GM12878 (cell line): ENCODE measurements around the gene CHMP2B. TPM values are rescaled to one million over a fixed set of nuclear protein-coding genes. Genes with fewer than 3 reads are reported as not detected.
A peak's percentile ranks its signal among the peaks of the same experiment; 100 is the strongest.

Source experiments
- BHLHE40 ChIP-seq, 2 experiments: fragments of 450-650 bp in 1 of 2; IDR thresholded peaks; 2 replicates each; pipeline ENCODE4 v1.6.1; 2011 to 2017; ENCODE audit warnings: low read depth in 2 of 2, borderline replicate concordance in 1 of 2, improper control_type of control experiment in 1 of 2, low read length in 1 of 2, mild to moderate bottlenecking in 1 of 2
- CREM ChIP-seq: IDR thresholded peaks from 2 replicates; pipeline ENCODE4 v1.6.1; 2014; ENCODE audit warnings: antibody characterized with exemption, low read depth
- FOS ChIP-seq: IDR thresholded peaks from 3 replicates; pipeline ENCODE4 v1.6.1; 2011; ENCODE audit warnings: borderline replicate concordance; ENCODE audit not compliant: insufficient read length; ENCODE audit errors: extremely low read depth
- GATAD2B ChIP-seq: fragments of 450-650 bp; conservative IDR thresholded peaks from 2 replicates; pipeline ENCODE4 v1.6.1; 2017; ENCODE audit warnings: low read depth, mild to moderate bottlenecking, moderate library complexity
- HCFC1 ChIP-seq: fragments of 150-350 bp; IDR thresholded peaks from 2 replicates; pipeline ENCODE4 v1.6.1; 2014; ENCODE audit warnings: low read length
- HDAC6 ChIP-seq: fragments of 200-600 bp; sonication (generic); IDR thresholded peaks from one replicate; pipeline ENCODE4 v1.8.0; 2017; ENCODE audit warnings: antibody characterized with exemption; ENCODE audit not compliant: unreplicated experiment
- IKZF1 ChIP-seq: fragments of 450-650 bp; conservative IDR thresholded peaks from 2 replicates; pipeline ENCODE4 v1.6.1; 2017; ENCODE audit warnings: antibody characterized with exemption, mild to moderate bottlenecking
- IKZF2 ChIP-seq, 2 experiments: fragments of 450-650 bp; IDR thresholded peaks; 2 replicates each; pipeline ENCODE4 v1.6.1; 2017; ENCODE audit warnings: mild to moderate bottlenecking in 2 of 2, moderate library complexity in 2 of 2
- JUNB ChIP-seq: IDR thresholded peaks from 2 replicates; pipeline ENCODE4 v1.6.1; 2016; ENCODE audit warnings: antibody characterized with exemption, mild to moderate bottlenecking
- JUND ChIP-seq: IDR thresholded peaks from 2 replicates; pipeline ENCODE4 v1.6.1; 2012; ENCODE audit warnings: low read depth, mild to moderate bottlenecking, low read length, improper control_type of control experiment, moderate library complexity
- MEF2B ChIP-seq: fragments of 450-650 bp; IDR thresholded peaks from 2 replicates; pipeline ENCODE4 v1.6.1; 2018; ENCODE audit warnings: mild to moderate bottlenecking, moderate library complexity; ENCODE audit not compliant: partially characterized antibody, poor library complexity, severe bottlenecking
- MXI1 ChIP-seq: fragments of 150-350 bp; IDR thresholded peaks from 2 replicates; pipeline ENCODE4 v1.6.1; 2011; ENCODE audit warnings: low read depth, mild to moderate bottlenecking, inconsistent platforms, low read length, improper control_type of control experiment
- NBN ChIP-seq: fragments of 450-650 bp; IDR thresholded peaks from 2 replicates; pipeline ENCODE4 v1.6.1; 2016
- NRF1 ChIP-seq: conservative IDR thresholded peaks from 2 replicates; pipeline ENCODE4 v1.6.1; 2011; ENCODE audit warnings: mild to moderate bottlenecking, low read depth, low read length, improper control_type of control experiment
- POLR2AphosphoS2 ChIP-seq: IDR thresholded peaks from 2 replicates; pipeline ENCODE4 v1.6.1; 2011; ENCODE audit warnings: low read depth, mild to moderate bottlenecking, low read length, improper control_type of control experiment, moderate library complexity
- POLR2AphosphoS5 ChIP-seq: IDR thresholded peaks from 2 replicates; pipeline ENCODE4 v1.6.1; 2011; ENCODE audit warnings: mild to moderate bottlenecking, low read length, inconsistent platforms
- RAD51 ChIP-seq: fragments of 450-650 bp; IDR thresholded peaks from 2 replicates; pipeline ENCODE4 v1.6.1; 2016; ENCODE audit warnings: moderate library complexity, mild to moderate bottlenecking, inconsistent platforms
- RUNX3 ChIP-seq: IDR thresholded peaks from 2 replicates; pipeline ENCODE4 v1.6.1; 2012; ENCODE audit warnings: low read length, inconsistent platforms
- SIN3A ChIP-seq: IDR thresholded peaks from 2 replicates; pipeline ENCODE4 v1.6.1; 2012; ENCODE audit warnings: low read depth, low read length, improper control_type of control experiment
- STAT3 ChIP-seq: IDR thresholded peaks from 2 replicates; pipeline ENCODE4 v1.6.1; 2011; ENCODE audit warnings: low read depth, low read length, improper control_type of control experiment
- SUPT20H ChIP-seq: IDR thresholded peaks from 2 replicates; pipeline ENCODE4 v1.6.1; 2011; ENCODE audit warnings: low read depth, mild to moderate bottlenecking, low read length, moderate library complexity, borderline replicate concordance; ENCODE audit not compliant: control insufficient read depth
- ZSCAN29 ChIP-seq: fragments of 450-650 bp; IDR thresholded peaks from 2 replicates; pipeline ENCODE4 v1.6.1; 2017; ENCODE audit warnings: mild to moderate bottlenecking, moderate library complexity
- polyA plus RNA-seq, 11 experiments: library from polyadenylated mRNA; depleted of rRNA in 4 of 11; unstranded in 6 of 11; stranded (reverse) in 5 of 11; fragments of >200 nt; fragmentation: Nextera tagmentation in 4 of 11; fragmentation: Illumina TruSeq in 1 of 11; extraction: Ambion mirVana in 4 of 11; extraction: Trizol in 1 of 11; gene quantifications; 1 replicate in 1 of 11; 2 replicates in 10 of 11; pipeline versions ENCODE4 v1.2.1 to v1.2.3, GENCODE V29; 2011 to 2016; ENCODE audit warnings: inconsistent platforms in 2 of 11, missing spikeins in 2 of 11, low read depth in 1 of 11
- total RNA-seq, 4 experiments: library from RNA; depleted of rRNA in 3 of 4; stranded (reverse); fragments of >200 nt in 3 of 4; fragmentation: Illumina TruSeq in 1 of 4; extraction: Trizol in 1 of 4; gene quantifications; 2 replicates each; pipeline versions ENCODE4 v1.2.1 to v1.2.3, GENCODE V29; 2013 to 2021
- TF ChIP-seq, protein P1 (sequence below): IDR thresholded peaks from 2 replicates; pipeline ENCODE4 v1.6.1; 2011; ENCODE audit warnings: low read depth, low read length, improper control_type of control experiment, borderline replicate concordance
- TF ChIP-seq, protein P2 (sequence below): fragments of 450-650 bp; IDR thresholded peaks from 2 replicates; pipeline ENCODE4 v1.6.1; 2017; ENCODE audit warnings: mild to moderate bottlenecking, moderate library complexity
- TF ChIP-seq, protein P3 (sequence below): fragments of 450-650 bp; IDR thresholded peaks from 2 replicates; pipeline ENCODE4 v1.6.1; 2016; ENCODE audit warnings: mild to moderate bottlenecking

Gene CHMP2B
- total and polyA plus RNA-seq, 10 of the 15 experiments (the other 5 are each of a cell fraction or from before 2014, with no cell fraction given): 14.9 to 54.8 (median 24.6) TPM

DNA sequence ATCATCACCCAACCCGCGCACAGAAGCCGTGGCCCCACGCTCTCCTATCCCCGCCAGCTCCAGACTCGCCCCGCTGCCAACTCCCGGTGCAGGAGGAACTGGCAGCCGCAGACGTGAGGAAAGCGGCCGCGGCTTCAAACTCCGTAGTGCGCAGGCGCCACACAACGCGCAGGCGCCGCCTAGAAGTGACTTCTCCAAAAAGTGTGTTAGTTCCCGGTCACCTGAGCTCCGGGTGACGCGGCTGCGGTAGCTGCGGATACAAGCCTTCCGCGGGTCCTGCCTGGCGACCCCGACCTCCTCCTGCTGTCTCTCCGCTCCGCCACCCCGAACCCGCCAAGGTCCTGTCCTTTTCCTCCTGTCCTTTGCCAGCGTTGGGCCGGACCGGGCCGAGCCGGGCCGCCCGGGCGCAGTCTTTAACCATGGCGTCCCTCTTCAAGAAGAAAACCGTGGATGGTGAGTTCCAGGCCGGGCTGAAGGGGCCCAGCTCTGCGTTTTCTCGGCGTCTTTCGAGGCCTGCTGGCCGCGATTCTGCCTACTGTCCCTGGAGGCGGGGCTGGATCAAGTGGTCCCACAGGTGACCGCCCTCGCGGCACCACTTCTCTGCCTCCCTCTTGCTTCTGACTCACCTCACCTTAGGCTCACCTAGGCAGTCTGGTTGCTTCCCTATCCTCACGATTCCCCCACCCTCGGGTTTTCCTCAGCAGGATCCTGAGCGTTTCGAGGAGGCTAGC, at the start of gene CHMP2B (continued):
- TF ChIP-seq JUNB (no peak), RUNX3 (peak; percentile 58; the same call in 1 of the 2 replicates), STAT3 (no peak), FOS (no peak), ZSCAN29 (no peak), SUPT20H (no peak), RAD51 (peak; percentile 52; the same call in 1 of the 2 replicates), MXI1 (peak; percentile 19; the same call in 1 of the 2 replicates), IKZF1 (peak; percentile 96), CREM (peak; percentile 60; the same call in 1 of the 2 replicates), NRF1 (peak; percentile 84), HCFC1 (peak; percentile 63), GATAD2B (peak; percentile 59), MEF2B (no peak), HDAC6 (no peak), BHLHE40 (IDR thresholded peaks at IDR 0.05; ENCODE audit: borderline replicate concordance in 1 of 2, low read depth in 2 of 2, low read length in 1 of 2) (peak; percentile 91 to 94), JUND (0 out of 2 replicates have a peak, but pooled peaks have one; percentile 10), POLR2AphosphoS2 (peak; percentile 71), NBN (0 out of 2 replicates have a peak, but pooled peaks have one; percentile 44), POLR2AphosphoS5 (peak; percentile 75), SIN3A (0 out of 2 replicates have a peak, but pooled peaks have one; percentile 66), IKZF2 (IDR thresholded peaks at IDR 0.05) (peak in 1 of 2 experiments; percentile 60; a peak in 3 of 4 replicates)
- TF ChIP-seq, protein P1, sequence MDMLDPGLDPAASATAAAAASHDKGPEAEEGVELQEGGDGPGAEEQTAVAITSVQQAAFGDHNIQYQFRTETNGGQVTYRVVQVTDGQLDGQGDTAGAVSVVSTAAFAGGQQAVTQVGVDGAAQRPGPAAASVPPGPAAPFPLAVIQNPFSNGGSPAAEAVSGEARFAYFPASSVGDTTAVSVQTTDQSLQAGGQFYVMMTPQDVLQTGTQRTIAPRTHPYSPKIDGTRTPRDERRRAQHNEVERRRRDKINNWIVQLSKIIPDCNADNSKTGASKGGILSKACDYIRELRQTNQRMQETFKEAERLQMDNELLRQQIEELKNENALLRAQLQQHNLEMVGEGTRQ: peak; percentile 32
- TF ChIP-seq, protein P2, sequence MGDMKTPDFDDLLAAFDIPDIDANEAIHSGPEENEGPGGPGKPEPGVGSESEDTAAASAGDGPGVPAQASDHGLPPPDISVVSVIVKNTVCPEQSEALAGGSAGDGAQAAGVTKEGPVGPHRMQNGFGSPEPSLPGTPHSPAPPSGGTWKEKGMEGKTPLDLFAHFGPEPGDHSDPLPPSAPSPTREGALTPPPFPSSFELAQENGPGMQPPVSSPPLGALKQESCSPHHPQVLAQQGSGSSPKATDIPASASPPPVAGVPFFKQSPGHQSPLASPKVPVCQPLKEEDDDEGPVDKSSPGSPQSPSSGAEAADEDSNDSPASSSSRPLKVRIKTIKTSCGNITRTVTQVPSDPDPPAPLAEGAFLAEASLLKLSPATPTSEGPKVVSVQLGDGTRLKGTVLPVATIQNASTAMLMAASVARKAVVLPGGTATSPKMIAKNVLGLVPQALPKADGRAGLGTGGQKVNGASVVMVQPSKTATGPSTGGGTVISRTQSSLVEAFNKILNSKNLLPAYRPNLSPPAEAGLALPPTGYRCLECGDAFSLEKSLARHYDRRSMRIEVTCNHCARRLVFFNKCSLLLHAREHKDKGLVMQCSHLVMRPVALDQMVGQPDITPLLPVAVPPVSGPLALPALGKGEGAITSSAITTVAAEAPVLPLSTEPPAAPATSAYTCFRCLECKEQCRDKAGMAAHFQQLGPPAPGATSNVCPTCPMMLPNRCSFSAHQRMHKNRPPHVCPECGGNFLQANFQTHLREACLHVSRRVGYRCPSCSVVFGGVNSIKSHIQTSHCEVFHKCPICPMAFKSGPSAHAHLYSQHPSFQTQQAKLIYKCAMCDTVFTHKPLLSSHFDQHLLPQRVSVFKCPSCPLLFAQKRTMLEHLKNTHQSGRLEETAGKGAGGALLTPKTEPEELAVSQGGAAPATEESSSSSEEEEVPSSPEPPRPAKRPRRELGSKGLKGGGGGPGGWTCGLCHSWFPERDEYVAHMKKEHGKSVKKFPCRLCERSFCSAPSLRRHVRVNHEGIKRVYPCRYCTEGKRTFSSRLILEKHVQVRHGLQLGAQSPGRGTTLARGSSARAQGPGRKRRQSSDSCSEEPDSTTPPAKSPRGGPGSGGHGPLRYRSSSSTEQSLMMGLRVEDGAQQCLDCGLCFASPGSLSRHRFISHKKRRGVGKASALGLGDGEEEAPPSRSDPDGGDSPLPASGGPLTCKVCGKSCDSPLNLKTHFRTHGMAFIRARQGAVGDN: peak; percentile 43; the same call in 1 of the 2 replicates
- TF ChIP-seq, protein P3, sequence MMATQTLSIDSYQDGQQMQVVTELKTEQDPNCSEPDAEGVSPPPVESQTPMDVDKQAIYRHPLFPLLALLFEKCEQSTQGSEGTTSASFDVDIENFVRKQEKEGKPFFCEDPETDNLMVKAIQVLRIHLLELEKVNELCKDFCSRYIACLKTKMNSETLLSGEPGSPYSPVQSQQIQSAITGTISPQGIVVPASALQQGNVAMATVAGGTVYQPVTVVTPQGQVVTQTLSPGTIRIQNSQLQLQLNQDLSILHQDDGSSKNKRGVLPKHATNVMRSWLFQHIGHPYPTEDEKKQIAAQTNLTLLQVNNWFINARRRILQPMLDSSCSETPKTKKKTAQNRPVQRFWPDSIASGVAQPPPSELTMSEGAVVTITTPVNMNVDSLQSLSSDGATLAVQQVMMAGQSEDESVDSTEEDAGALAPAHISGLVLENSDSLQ: 0 out of 2 replicates have a peak, but pooled peaks have one; percentile 5
